Naive thymus-derived CD4-positive, alpha-beta T cell (primary cell): ENCODE results near the gene SNX18. TPM values are rescaled to one million over a fixed set of nuclear protein-coding genes. Genes with fewer than 3 reads are reported as not detected.

Experiments
- ATAC-seq: fragments of 150-1000 bp; cut with Tn5 transposase; 2 replicates; pipeline ENCODE4 v1.10.0; 2021; ENCODE audit warnings: mild to moderate bottlenecking, moderate library complexity
- CTCF ChIA-PET: fragments of 350-600 bp; sonication (Branson Sonifier 250); formaldehyde crosslinking; loops from one replicate; lab custom pipeline; 2021; ENCODE audit warnings: antibody characterized with exemption; lab: Charles Lee
- POLR2A ChIA-PET: fragments of 350-600 bp; sonication (Branson Sonifier 250); formaldehyde crosslinking; loops from one replicate; lab custom pipeline; 2021; ENCODE audit warnings: antibody characterized with exemption, inconsistent platforms; lab: Charles Lee
- DNase-seq, 9 donors: peaks; one replicate each; pipeline versions ENCODE4 v3.0.0 to v3.0.0-alpha.2; 2020 to 2022; ENCODE audit warnings: mixed read lengths in 1 of 9
- H3K27ac ChIP-seq: one replicate; pipeline ENCODE4 v1.7.0; 2013; ENCODE audit warnings: mild to moderate bottlenecking, low read depth, low read length, moderate library complexity
- H3K27me3 ChIP-seq, 2 donors: one replicate each; pipeline ENCODE4 v1.7.0; 2013; ENCODE audit warnings: low read length in 2 of 2, mild to moderate bottlenecking in 2 of 2, moderate library complexity in 2 of 2; ENCODE audit not compliant: control insufficient read depth in 2 of 2, insufficient read depth in 2 of 2
- H3K36me3 ChIP-seq, 3 experiments: 1 replicate in 2 of 3; 2 replicates in 1 of 3; pipeline ENCODE4 v1.7.0; 2013; ENCODE audit warnings: low read length in 3 of 3, mild to moderate bottlenecking in 3 of 3, moderate library complexity in 1 of 3; ENCODE audit not compliant: insufficient read depth in 3 of 3, control insufficient read depth in 2 of 3
- H3K4me1 ChIP-seq, 2 donors: one replicate each; pipeline ENCODE4 v1.7.0; 2013; ENCODE audit warnings: low read length in 2 of 2, mild to moderate bottlenecking in 2 of 2, moderate library complexity in 1 of 2; ENCODE audit not compliant: control insufficient read depth in 2 of 2, insufficient read depth in 2 of 2
- H3K4me3 ChIP-seq: 2 replicates; pipeline ENCODE4 v1.7.0; 2013; ENCODE audit warnings: mild to moderate bottlenecking, low read length
- H3K9me3 ChIP-seq, 3 experiments: 1 replicate in 2 of 3; 2 replicates in 1 of 3; pipeline ENCODE4 v1.7.0; 2013; ENCODE audit warnings: low read length in 3 of 3; ENCODE audit not compliant: control insufficient read depth in 2 of 3
- H3K27ac Mint-ChIP-seq, 9 donors: one replicate each; pipeline ENCODE4 v1.8.0; 2020 to 2022; ENCODE audit warnings: mixed read lengths in 9 of 9, mild to moderate bottlenecking in 8 of 9, moderate library complexity in 5 of 9, inconsistent platforms in 2 of 9
- H3K27me3 Mint-ChIP-seq, 5 donors: one replicate each; pipeline ENCODE4 v1.8.0; 2021 to 2022; ENCODE audit warnings: mixed read lengths in 5 of 5, mild to moderate bottlenecking in 1 of 5
- H3K36me3 Mint-ChIP-seq, 5 donors: one replicate each; pipeline ENCODE4 v1.8.0; 2020 to 2022; ENCODE audit warnings: mixed read lengths in 5 of 5, mild to moderate bottlenecking in 3 of 5, inconsistent platforms in 1 of 5
- H3K4me1 Mint-ChIP-seq, 7 donors: one replicate each; pipeline ENCODE4 v1.8.0; 2020 to 2022; ENCODE audit warnings: mixed read lengths in 7 of 7, mild to moderate bottlenecking in 3 of 7, inconsistent platforms in 1 of 7
- H3K4me3 Mint-ChIP-seq, 10 donors: one replicate each; pipeline ENCODE4 v1.8.0; 2020 to 2022; ENCODE audit warnings: mild to moderate bottlenecking in 10 of 10, mixed read lengths in 10 of 10, moderate library complexity in 6 of 10, inconsistent platforms in 2 of 10
- H3K9me3 Mint-ChIP-seq, 11 donors: one replicate each; pipeline ENCODE4 v1.8.0; 2020 to 2022; ENCODE audit warnings: mixed read lengths in 11 of 11, mild to moderate bottlenecking in 4 of 11, inconsistent platforms in 1 of 11, moderate library complexity in 1 of 11
- intact Hi-C, 2 donors: fragments of 100-400 bp; cut with micrococcal nuclease; formaldehyde crosslinking; loops; one replicate each; pipeline ENCODE4 v1.15.1; 2023
- polyA plus RNA-seq, 2 donors: library from polyadenylated mRNA; unstranded; fragments of 300-500 nt; fragmentation: Illumina TruSeq; gene quantifications; one replicate each; pipeline ENCODE4 v1.2.3, GENCODE V29; 2021
- total RNA-seq, 6 experiments: library from RNA in 5 of 6; stranded (reverse) in 5 of 6; gene quantifications; 1 replicate in 5 of 6; 2 replicates in 1 of 6; pipeline ENCODE4 v1.2.3 and lab custom pipeline; 2021 to 2026

SNX18 gene
- total and polyA plus RNA-seq, 7 experiments from 2014 or later, result 3.2 to 40.9 (median 24.6) TPM

GRCh38 chr5:54561651-54562050, 44.1 kb downstream of the SNX18 start:
- Mint-ChIP-seq H3K36me3 (peaks cover 0 to 10% (median 4%) of the 10 kb centered on the region in 5 donors), H3K9me3 (peaks cover 0 to 7% (median 0%) of the 10 kb centered on the region in 11 donors), H3K27me3 (no peaks in the 10 kb centered on the region), H3K27ac (no peak overlapping the region), H3K4me1 (no peaks in the 10 kb centered on the region), H3K4me3 (no peak overlapping the region)
- Histone ChIP-seq H3K4me1 (no peaks in the 10 kb centered on the region), H3K27me3 (no peaks in the 10 kb centered on the region), H3K36me3 (no peaks in the 10 kb centered on the region), H3K27ac (no peak overlapping the region), H3K4me3 (no peak overlapping the region), H3K9me3 (no peaks in the 10 kb centered on the region)
- no peak for DNase-seq
- intact Hi-C loops, result no loop called here
- CTCF ChIA-PET, result interaction anchor here (0.6 kb wide), 1 partner anchor 25 kb away, joined by 3 read pairs; no protein-coding TSS in a partner anchor
- no peak for ATAC-seq
- POLR2A ChIA-PET, result no interaction called here

- Histone ChIP-seq H3K9me3 (no peaks in the 10 kb centered on the region), H3K4me1 (no peaks in the 10 kb centered on the region), H3K27ac (no peak overlapping the region), H3K27me3 (no peaks in the 10 kb centered on the region), H3K4me3 (no peak overlapping the region), H3K36me3 (no peaks in the 10 kb centered on the region)
- H3K27ac Mint-ChIP-seq, result no peak overlapping the region
- H3K36me3 Mint-ChIP-seq, result peaks cover 0 to 15% (median 4%) of the 10 kb centered on the region in 5 donors
- no peak for ATAC-seq
- no peaks in the 10 kb centered on the region for H3K27me3 Mint-ChIP-seq
- H3K4me1 Mint-ChIP-seq, result no peaks in the 10 kb centered on the region
- ChIA-PET POLR2A (interaction anchor here (0.7 kb wide), 1 partner anchor 135 kb away, joined by 3 read pairs; no protein-coding TSS in a partner anchor), CTCF (interaction anchor here (0.6 kb wide), 2 partner anchors 231 to 383 kb away, joined by 3 read pairs; no protein-coding TSS in a partner anchor)
- H3K4me3 Mint-ChIP-seq, result no peak overlapping the region
- peaks cover 0 to 14% (median 0%) of the 10 kb centered on the region in 11 donors for H3K9me3 Mint-ChIP-seq
- intact Hi-C loops, result no loop called here
- DNase-seq, result no peak
These were observed 45.7 kb downstream of the SNX18 start for GRCh38 chr5:54563083-54563761.

- ChIA-PET CTCF (no interaction called here), POLR2A (no interaction called here)
- DNase-seq (no peak), ATAC-seq (no peak)
- peaks cover 0 to 3% (median 0%) of the 10 kb centered on the region in 5 donors for H3K27me3 Mint-ChIP-seq
- Histone ChIP-seq H3K36me3 (no peaks in the 10 kb centered on the region), H3K9me3 (no peaks in the 10 kb centered on the region), H3K27ac (no peak overlapping the region), H3K4me3 (no peak overlapping the region), H3K27me3 (no peaks in the 10 kb centered on the region), H3K4me1 (no peaks in the 10 kb centered on the region)
- peaks cover 0 to 7% (median 0%) of the 10 kb centered on the region in 5 donors for H3K36me3 Mint-ChIP-seq
- peaks cover 0 to 9% (median 0%) of the 10 kb centered on the region in 11 donors for H3K9me3 Mint-ChIP-seq
- H3K4me3 Mint-ChIP-seq, result no peak overlapping the region
- H3K4me1 Mint-ChIP-seq, result peaks cover 0 to 2% (median 0%) of the 10 kb centered on the region in 7 donors
- intact Hi-C loops, result no loop called here
- H3K27ac Mint-ChIP-seq, result no peak overlapping the region
These were observed 50.4 kb downstream of the SNX18 start for GRCh38 chr5:54567996-54568395.

- Histone ChIP-seq H3K27me3 (no peaks in the 10 kb centered on the region), H3K27ac (no peak overlapping the region), H3K4me3 (no peak overlapping the region), H3K36me3 (no peaks in the 10 kb centered on the region), H3K4me1 (peaks cover 3 to 4% of the 10 kb centered on the region in 2 donors), H3K9me3 (no peaks in the 10 kb centered on the region)
- peaks cover 9 to 20% (median 14%) of the 10 kb centered on the region in 7 donors for H3K4me1 Mint-ChIP-seq
- peaks cover 0 to 9% (median 0%) of the 10 kb centered on the region in 5 donors for H3K36me3 Mint-ChIP-seq
- intact Hi-C loops, result no loop called here
- H3K27me3 Mint-ChIP-seq, result peaks cover 0 to 7% (median 0%) of the 10 kb centered on the region in 5 donors
- DNase-seq (no peak), ATAC-seq (no peak)
- no peak overlapping the region for H3K27ac Mint-ChIP-seq
- H3K4me3 Mint-ChIP-seq, result no peak overlapping the region
- POLR2A ChIA-PET, result no interaction called here
- H3K9me3 Mint-ChIP-seq, result peaks cover 0 to 9% (median 0%) of the 10 kb centered on the region in 11 donors
- CTCF ChIA-PET, result interaction anchor here (0.6 kb wide), 1 partner anchor 70 kb away, joined by 5 read pairs; no protein-coding TSS in a partner anchor
These were observed 53.4 kb downstream of the SNX18 start for GRCh38 chr5:54570916-54571315.

- CTCF ChIA-PET, result no interaction called here
- intact Hi-C loops, result no loop called here
- H3K9me3 Mint-ChIP-seq, result peaks cover 0 to 9% (median 0%) of the 10 kb centered on the region in 11 donors
These were observed 53.9 kb downstream of the SNX18 start for GRCh38 chr5:54571462-54571861.

GRCh38 chr5:54573812-54574489, 56.4 kb downstream of the SNX18 start:
- H3K4me1 ChIP-seq, result peaks cover 3 to 4% of the 10 kb centered on the region in 2 donors
- no peak overlapping the region for H3K4me3 ChIP-seq
- Mint-ChIP-seq H3K4me3 (peak overlapping the region in 1 of 10 donors; percentile 42), H3K27ac (peak overlapping the region in 1 of 9 donors; percentile 40), H3K9me3 (no peaks in the 10 kb centered on the region), H3K36me3 (peaks cover 0 to 5% (median 0%) of the 10 kb centered on the region in 5 donors), H3K4me1 (peaks cover 9 to 20% (median 14%) of the 10 kb centered on the region in 7 donors), H3K27me3 (peaks cover 0 to 7% (median 0%) of the 10 kb centered on the region in 5 donors)
- DNase-seq (no peak), ATAC-seq (peak; percentile 29)
- ChIA-PET POLR2A (no interaction called here), CTCF (no interaction called here)
- intact Hi-C loops, result no loop called here
- H3K9me3 ChIP-seq, result no peaks in the 10 kb centered on the region
- no peaks in the 10 kb centered on the region for H3K27me3 ChIP-seq
- no peak overlapping the region for H3K27ac ChIP-seq
- H3K36me3 ChIP-seq, result no peaks in the 10 kb centered on the region

More at GRCh38 chr5:54571462-54571861, 53.9 kb downstream of the SNX18 start:
- Mint-ChIP-seq H3K27ac (no peak overlapping the region), H3K27me3 (peaks cover 0 to 7% (median 0%) of the 10 kb centered on the region in 5 donors), H3K4me3 (no peak overlapping the region), H3K4me1 (peaks cover 9 to 20% (median 14%) of the 10 kb centered on the region in 7 donors), H3K36me3 (peaks cover 0 to 9% (median 0%) of the 10 kb centered on the region in 5 donors)
- Histone ChIP-seq H3K9me3 (no peaks in the 10 kb centered on the region), H3K36me3 (no peaks in the 10 kb centered on the region), H3K4me3 (no peak overlapping the region), H3K27me3 (no peaks in the 10 kb centered on the region), H3K27ac (no peak overlapping the region), H3K4me1 (peaks cover 3 to 4% of the 10 kb centered on the region in 2 donors)
- DNase-seq (no peak), ATAC-seq (no peak)
- POLR2A ChIA-PET, result no interaction called here
